IPS-15b (cell line): Measurements from ENCODE around the gene RCN1.

ENCODE experiments used
- H3K27me3 ChIP-seq: one replicate; pipeline ENCODE4 v1.6.1; 2013; ENCODE audit warnings: low read length; ENCODE audit not compliant: control insufficient read depth, insufficient read depth
- H3K36me3 ChIP-seq: one replicate; pipeline ENCODE4 v1.6.1; 2013; ENCODE audit warnings: low read length; ENCODE audit not compliant: control insufficient read depth, insufficient read depth
- H3K4me1 ChIP-seq: one replicate; pipeline ENCODE4 v1.6.1; 2013; ENCODE audit warnings: mild to moderate bottlenecking, low read length; ENCODE audit not compliant: control insufficient read depth, insufficient read depth
- H3K4me3 ChIP-seq: one replicate; pipeline ENCODE4 v1.5.1; 2013; ENCODE audit warnings: low read depth, low read length
- H3K9ac ChIP-seq: one replicate; pipeline ENCODE4 v1.6.1; 2013; ENCODE audit warnings: low read depth, mild to moderate bottlenecking, low read length
- H3K9me3 ChIP-seq: one replicate; pipeline ENCODE4 v1.6.1; 2013; ENCODE audit warnings: mild to moderate bottlenecking, low read length; ENCODE audit not compliant: control insufficient read depth, insufficient read depth

RCN1 gene

GRCh38 chr11:32148895-32149294 lies 58.0 kb downstream of the RCN1 start:
- no peaks in the 10 kb centered on the region for H3K9me3 ChIP-seq

DNA sequence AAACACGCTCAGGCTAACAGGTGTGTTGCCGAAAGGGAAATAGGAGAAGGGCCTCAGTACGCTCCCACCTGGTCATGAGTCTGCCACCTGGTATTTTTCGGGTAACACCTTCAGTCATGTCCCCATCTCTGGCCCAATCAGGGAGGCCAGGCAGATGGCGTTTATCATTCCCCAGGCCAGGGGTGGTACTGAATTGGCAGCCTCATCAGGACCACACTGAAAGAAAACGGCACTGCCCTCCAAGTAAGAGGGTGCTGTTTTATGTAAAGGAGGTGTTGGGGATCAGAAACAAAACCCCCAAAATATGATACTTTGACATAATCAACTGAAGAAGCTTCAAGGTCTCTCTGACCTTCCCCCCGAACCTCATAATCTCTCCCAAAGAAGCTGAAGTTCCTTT lies 58.9 kb downstream of the RCN1 start:
- H3K9ac ChIP-seq: no peak overlapping the region
- H3K36me3 ChIP-seq: no peaks in the 10 kb centered on the region
- H3K4me1 ChIP-seq: no peaks in the 10 kb centered on the region
- no peaks in the 10 kb centered on the region for H3K9me3 ChIP-seq
- H3K27me3 ChIP-seq: no peaks in the 10 kb centered on the region
- H3K4me3 ChIP-seq: no peak overlapping the region

More at GRCh38 chr11:32148895-32149294, 58.0 kb downstream of the RCN1 start:
- H3K36me3 ChIP-seq: no peaks in the 10 kb centered on the region
- H3K9ac ChIP-seq: no peak overlapping the region
- no peak overlapping the region for H3K4me3 ChIP-seq
- no peaks in the 10 kb centered on the region for H3K4me1 ChIP-seq
- no peaks in the 10 kb centered on the region for H3K27me3 ChIP-seq

DNA sequence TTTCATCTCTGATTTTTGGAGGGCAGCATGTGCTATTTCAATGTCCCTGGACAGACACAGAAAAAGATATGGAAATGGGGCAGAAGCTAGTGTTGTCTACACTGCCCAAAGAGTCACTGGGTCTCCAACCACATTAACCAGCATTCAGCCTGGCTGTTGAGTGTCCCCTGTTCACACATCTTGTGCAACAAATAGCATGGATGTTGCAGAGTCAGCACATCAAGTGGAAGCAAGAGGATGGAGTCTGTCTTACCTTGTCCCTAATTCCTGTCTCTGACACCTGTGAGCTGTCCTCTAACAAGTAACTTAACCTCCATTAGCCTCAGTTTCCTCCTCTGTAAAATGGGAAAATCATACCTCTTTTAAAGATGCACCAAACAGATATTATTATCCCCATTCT lies 60.2 kb downstream of the RCN1 start:
- no peaks in the 10 kb centered on the region for H3K36me3 ChIP-seq
- H3K4me1 ChIP-seq: no peaks in the 10 kb centered on the region
- no peaks in the 10 kb centered on the region for H3K27me3 ChIP-seq
- no peak overlapping the region for H3K9ac ChIP-seq
- no peak overlapping the region for H3K4me3 ChIP-seq
- H3K9me3 ChIP-seq: no peaks in the 10 kb centered on the region

DNA sequence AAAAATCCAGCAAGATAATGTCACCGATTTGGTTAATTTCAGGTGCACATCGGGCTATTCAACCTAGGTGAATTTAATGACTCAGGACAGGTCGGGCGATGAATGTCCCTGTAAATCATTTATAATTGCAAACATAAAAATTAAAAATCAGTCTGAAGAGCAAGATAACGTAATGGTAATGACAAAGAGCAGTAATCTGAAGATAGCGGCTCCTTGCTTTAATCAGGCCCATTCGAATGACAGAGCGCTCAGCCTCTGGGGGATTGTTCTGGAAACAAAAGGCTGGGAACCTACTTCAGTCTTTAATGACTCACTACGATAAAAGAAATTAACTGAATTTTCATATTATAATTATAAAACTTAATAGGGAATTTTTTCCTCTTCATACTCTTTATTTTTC lies 61.3 kb downstream of the RCN1 start:
- H3K27me3 ChIP-seq: no peaks in the 10 kb centered on the region
- H3K9ac ChIP-seq: no peak overlapping the region
- H3K36me3 ChIP-seq: no peaks in the 10 kb centered on the region
- H3K9me3 ChIP-seq: no peaks in the 10 kb centered on the region
- no peak overlapping the region for H3K4me3 ChIP-seq
- H3K4me1 ChIP-seq: no peaks in the 10 kb centered on the region

DNA sequence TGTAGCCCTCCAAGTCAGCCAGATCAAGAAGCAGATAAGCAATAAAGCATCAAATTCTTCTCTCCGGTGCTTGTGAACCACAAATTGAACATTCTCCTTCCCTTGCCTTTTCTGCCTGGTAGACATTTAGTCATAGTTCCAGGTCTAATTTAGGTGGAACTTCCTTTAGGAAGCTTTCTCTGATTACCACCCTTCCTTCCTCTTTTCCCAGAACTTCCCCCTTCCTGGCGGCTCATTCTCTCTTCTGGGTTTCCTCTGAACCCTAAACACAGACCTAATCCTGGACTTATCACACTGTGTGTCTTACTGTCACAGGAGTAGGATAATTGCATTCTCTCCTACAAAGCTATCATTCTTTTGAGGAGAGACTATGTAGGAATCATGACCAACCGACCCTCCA lies 61.9 kb downstream of the RCN1 start:
- Histone ChIP-seq H3K4me1 (no peaks in the 10 kb centered on the region), H3K27me3 (no peaks in the 10 kb centered on the region), H3K36me3 (no peaks in the 10 kb centered on the region), H3K9ac (no peak overlapping the region), H3K4me3 (no peak overlapping the region), H3K9me3 (no peaks in the 10 kb centered on the region)

GRCh38 chr11:32153747-32154146 lies 62.9 kb downstream of the RCN1 start:
- no peaks in the 10 kb centered on the region for H3K9me3 ChIP-seq
- no peaks in the 10 kb centered on the region for H3K4me1 ChIP-seq
- H3K4me3 ChIP-seq: no peak overlapping the region
- H3K36me3 ChIP-seq: no peaks in the 10 kb centered on the region
- H3K9ac ChIP-seq: no peak overlapping the region
- no peaks in the 10 kb centered on the region for H3K27me3 ChIP-seq

GRCh38 chr11:32154275-32154674 lies 63.4 kb downstream of the RCN1 start:
- Histone ChIP-seq H3K36me3 (no peaks in the 10 kb centered on the region), H3K9me3 (no peaks in the 10 kb centered on the region), H3K9ac (no peak overlapping the region), H3K27me3 (no peaks in the 10 kb centered on the region), H3K4me3 (no peak overlapping the region), H3K4me1 (no peaks in the 10 kb centered on the region)
